RKO (cell line): ENCODE measurements around the gene CERS5.
"Not testable (repeated sequence)": the region's sequence is repeated elsewhere in the genome, so short reads cannot be mapped to it uniquely, and the experiment has no call there.

Experiments
- DNase-seq: peaks from one replicate; pipeline ENCODE4 v3.0.0-alpha.2; 2016; ENCODE audit warnings: low spot score

Gene CERS5

GRCh38 chr12:50103767-50104321 is 63.3 kb downstream of the CERS5 start, which contains the start of gene GPD1:
GPD1 (plus strand) TSS chr12:50104008; CDS start chr12:50104051, 43 bp downstream.
- DNase-seq, result no peak

GRCh38 chr12:50103351-50103750 is 63.8 kb downstream of the CERS5 start:
- DNase-seq, result no peak

- DNase-seq, result no peak
These were observed 64.4 kb downstream of the CERS5 start for GRCh38 chr12:50102646-50103309.

- DNase-seq, result no peak
These were observed 65.0 kb downstream of the CERS5 start for GRCh38 chr12:50102131-50102531.

- peak; percentile 78 for DNase-seq
These were observed 65.5 kb downstream of the CERS5 start for GRCh38 chr12:50101663-50102062.

- DNase-seq, result no peak
These were observed 66.6 kb downstream of the CERS5 start for GRCh38 chr12:50100561-50100960.

- DNase-seq, result no peak
These were observed 67.7 kb downstream of the CERS5 start for GRCh38 chr12:50099302-50100008.

- DNase-seq, result no peak
These were observed 69.2 kb downstream of the CERS5 start for GRCh38 chr12:50097952-50098351.

GRCh38 chr12:50090391-50090790 is 76.8 kb downstream of the CERS5 start:
- no peak for DNase-seq

GRCh38 chr12:50089730-50090129 is 77.4 kb downstream of the CERS5 start:
- no peak for DNase-seq

GRCh38 chr12:50088577-50089335 is 78.4 kb downstream of the CERS5 start:
- DNase-seq, result peak; percentile 64

GRCh38 chr12:50087995-50088394 is 79.2 kb downstream of the CERS5 start:
- peak; percentile 72 for DNase-seq

GRCh38 chr12:50087151-50087550 is 80.0 kb downstream of the CERS5 start:
- no peak for DNase-seq

- DNase-seq, result no peak
These were observed 81.0 kb downstream of the CERS5 start for GRCh38 chr12:50086148-50086547.

GRCh38 chr12:50085615-50086072 is 81.5 kb downstream of the CERS5 start:
- DNase-seq, result no peak

- peak; percentile 95 for DNase-seq
These were observed 82.2 kb downstream of the CERS5 start, which contains the start of gene SMARCD1 for GRCh38 chr12:50084775-50085614. SMARCD1 (plus strand) TSS chr12:50085342; CDS start chr12:50085370, 28 bp downstream.

- DNase-seq, result not testable (repeated sequence)
These were observed 82.8 kb downstream of the CERS5 start for GRCh38 chr12:50084409-50084774.

- no peak for DNase-seq
These were observed 83.9 kb downstream of the CERS5 start for GRCh38 chr12:50083301-50083700.

GRCh38 chr12:50082644-50083043 is 84.5 kb downstream of the CERS5 start:
- no peak for DNase-seq

GRCh38 chr12:50081096-50081808 is 85.9 kb downstream of the CERS5 start:
- DNase-seq, result no peak

GRCh38 chr12:50079771-50080170 is 87.4 kb downstream of the CERS5 start:
- DNase-seq, result no peak
